Brain microvascular endothelial cell (primary cell): ENCODE data around the gene ZNF446.
"Not testable (repeated sequence)": the region's sequence is repeated elsewhere in the genome, so short reads cannot be mapped to it uniquely, and the experiment has no call there.

Experiments
- DNase-seq: peaks from one replicate; pipeline ENCODE4 v3.0.0-alpha.2; 2020
- H3K27ac ChIP-seq: fragments of 250-450 bp; sonication (Bioruptor Pico); 2 replicates; pipeline ENCODE4 v1.5.1; 2020; ENCODE audit warnings: mild to moderate bottlenecking, moderate library complexity
- H3K27me3 ChIP-seq: fragments of 250-450 bp; sonication (Bioruptor Pico); replicated peaks from 2 replicates; pipeline ENCODE4 v1.5.1; 2020; ENCODE audit warnings: mild to moderate bottlenecking
- H3K36me3 ChIP-seq: fragments of 250-450 bp; sonication (Bioruptor Pico); replicated peaks from 2 replicates; pipeline ENCODE4 v1.5.1; 2020; ENCODE audit warnings: mild to moderate bottlenecking
- H3K4me3 ChIP-seq: 2 replicates; pipeline ENCODE4 v1.5.1; 2011; ENCODE audit warnings: low read depth, mild to moderate bottlenecking, control low read depth, low read length, moderate library complexity
- CTCF ChIP-seq: IDR thresholded peaks from 2 replicates; pipeline ENCODE4 v1.5.1; 2011; ENCODE audit warnings: low read depth, mild to moderate bottlenecking, moderate library complexity, low read length, control low read depth, inconsistent platforms; ENCODE audit errors: missing control alignments
- in situ Hi-C: cut with HindIII; loops from 2 replicates; pipeline ENCODE4 v1.10.0; 2017; ENCODE audit warnings: low sequenced_read_pairs, low pct_ligation_motif_present

ZNF446 gene

GRCh38 chr19:58440556-58440955, 35.6 kb upstream of the ZNF446 start:
- H3K27ac ChIP-seq, result peak overlapping the region; percentile 44
- no peak for DNase-seq
- H3K36me3 ChIP-seq, result peaks cover 13% of the 10 kb centered on the region
- H3K4me3 ChIP-seq, result peak overlapping the region; percentile 68
- in situ Hi-C loops, result no loop called here
- TF ChIP-seq CTCF, result no peak
- no peaks in the 10 kb centered on the region for H3K27me3 ChIP-seq

GRCh38 chr19:58442986-58443385, 33.2 kb upstream of the ZNF446 start:
- in situ Hi-C loops, H3K4me3 ChIP-seq, H3K36me3 ChIP-seq: not testable (repeated sequence)

GRCh38 chr19:58448860-58449259, 27.3 kb upstream of the ZNF446 start:
- H3K4me3 ChIP-seq, DNase-seq, in situ Hi-C loops, H3K27me3 ChIP-seq, H3K36me3 ChIP-seq, H3K27ac ChIP-seq: not testable (repeated sequence)

More at GRCh38 chr19:58442986-58443385, 33.2 kb upstream of the ZNF446 start:
- not testable (repeated sequence) for DNase-seq, H3K27me3 ChIP-seq, H3K27ac ChIP-seq

GRCh38 chr19:58449980-58450379, 26.2 kb upstream of the ZNF446 start:
- H3K27ac ChIP-seq, H3K36me3 ChIP-seq, H3K4me3 ChIP-seq, DNase-seq, in situ Hi-C loops, H3K27me3 ChIP-seq: not testable (repeated sequence)

GRCh38 chr19:58450856-58451357, 25.2 kb upstream of the ZNF446 start:
- no peak for DNase-seq
- H3K27me3 ChIP-seq, result no peaks in the 10 kb centered on the region
- no peak overlapping the region for H3K27ac ChIP-seq
- H3K4me3 ChIP-seq, result peak overlapping the region; percentile 74
- H3K36me3 ChIP-seq, result no peaks in the 10 kb centered on the region
- in situ Hi-C loops, result no loop called here
- no peak for TF ChIP-seq CTCF

- DNase-seq, result peak; percentile 95
- Histone ChIP-seq H3K4me3 (peak within 1 kb of the TSS; percentile 74), H3K27ac (no peak within 1 kb of the TSS), H3K36me3 (peaks cover 6% of the 10 kb centered on the region), H3K27me3 (no peaks in the 10 kb centered on the region)
- no peak for TF ChIP-seq CTCF
- in situ Hi-C loops, result no loop called here
Measured at GRCh38 chr19:58451358-58452101, 24.6 kb upstream of the ZNF446 start, which contains the start of gene ZNF324B. ZNF324B (plus strand) TSS chr19:58451622; CDS start chr19:58453702, 2,080 bp downstream.

GRCh38 chr19:58453743-58454142, 22.4 kb upstream of the ZNF446 start:
- H3K4me3 ChIP-seq, result no peak overlapping the region
- H3K36me3 ChIP-seq, result peaks cover 13% of the 10 kb centered on the region
- TF ChIP-seq CTCF, result no peak
- in situ Hi-C loops, result no loop called here
- H3K27ac ChIP-seq, result no peak overlapping the region
- DNase-seq, result no peak
- H3K27me3 ChIP-seq, result no peaks in the 10 kb centered on the region
